Measurements from ENCODE around the gene PRDM13. TPM values are rescaled to one million over a fixed set of nuclear protein-coding genes. Genes with fewer than 3 reads are reported as not detected.
"Not testable (repeated sequence)": the region's sequence is repeated elsewhere in the genome, so short reads cannot be mapped to it uniquely, and the experiment has no call there.

PRDM13 gene
- total and polyA plus RNA-seq, 10 of the 15 experiments (the other 5 are each of a cell fraction or from before 2014, with no cell fraction given): 0.02 to 0.15 (median 0.03) TPM; not detected in 6

DNA sequence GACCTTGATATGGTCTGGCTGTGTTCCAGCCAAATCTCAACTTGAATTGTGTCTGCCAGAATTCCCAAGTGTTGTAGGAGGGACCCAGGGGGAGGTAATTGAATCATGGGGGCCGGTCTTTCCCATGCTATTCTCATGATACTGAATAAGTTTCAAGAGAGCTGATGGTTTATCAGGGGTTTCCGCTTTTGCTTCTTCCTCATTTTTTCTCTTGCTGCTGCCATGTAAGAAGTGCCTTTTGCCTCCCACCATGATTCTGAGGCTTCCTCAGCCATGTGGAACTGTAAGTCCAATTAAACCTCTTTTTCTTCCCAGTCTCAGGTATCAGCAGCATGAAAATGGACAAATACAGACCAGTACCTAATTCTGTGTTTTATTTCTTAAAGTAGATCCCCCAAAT is 15.4 kb downstream of the PRDM13 start:
- WGBS (ENCODE audit: insufficient coverage, insufficient replicate concordance, low lambda C conversion rate, missing lambda C conversion rate): 50% methylated on average over 2 of the region's 2 CpGs
- H3K27me3 ChIP-seq (replicated peaks in 1 of 2; ENCODE audit: control insufficient read depth in 2 of 2, insufficient read depth in 2 of 2, low read length in 1 of 2); H3K36me3 ChIP-seq (ENCODE audit: control insufficient read depth in 2 of 2, insufficient read depth in 2 of 2, low read length in 1 of 2); H3K27ac ChIP-seq (ENCODE audit: control insufficient read depth, insufficient read depth); H3K9me3 ChIP-seq (replicated peaks; ENCODE audit: control insufficient read depth, insufficient read depth, low read length); H4K20me1 ChIP-seq (ENCODE audit: control insufficient read depth, insufficient read depth); CTCF ChIA-PET; POLR2A ChIA-PET; BruUV-seq (replicated peaks); H3K4me1 ChIP-seq (ENCODE audit: control insufficient read depth, insufficient read depth, low read length); H3K4me2 ChIP-seq (ENCODE audit: control insufficient read depth, insufficient read depth); in situ Hi-C loops (cut with MboI); H2AFZ ChIP-seq (ENCODE audit: control insufficient read depth, low read depth, low read length); ATAC-seq; intact Hi-C loops (cut with micrococcal nuclease; ENCODE audit: unreplicated experiment); DNase-seq (ENCODE audit: low read depth, low spot score); H3K9ac ChIP-seq (ENCODE audit: control insufficient read depth, insufficient read depth, low read length); H3K4me3 ChIP-seq; FAIRE-seq; SMC1A ChIA-PET (ENCODE audit: uncharacterized antibody, unreplicated experiment); H3K79me2 ChIP-seq (ENCODE audit: control insufficient read depth, insufficient read depth, low read length): not testable (repeated sequence)
- RAD21 ChIA-PET (ENCODE audit: unreplicated experiment): interaction anchor here (0.8 kb wide), 1 partner anchor 109 kb away, joined by 4 read pairs; no protein-coding TSS in a partner anchor

- POLR2A ChIA-PET: no interaction called here
- no peaks in the 10 kb centered on the region for H3K9me3 ChIP-seq (replicated peaks; ENCODE audit: control insufficient read depth, insufficient read depth, low read length)
- H3K4me3 ChIP-seq: no peak overlapping the region
- H3K4me2 ChIP-seq (ENCODE audit: control insufficient read depth, insufficient read depth): no peak overlapping the region
- CTCF ChIA-PET: no interaction called here
- RAD21 ChIA-PET (ENCODE audit: unreplicated experiment): no interaction called here
- no TSS peak for BruUV-seq (replicated peaks)
- no peak for FAIRE-seq
- H3K4me1 ChIP-seq (ENCODE audit: control insufficient read depth, insufficient read depth, low read length): no peaks in the 10 kb centered on the region
- H3K9ac ChIP-seq (ENCODE audit: control insufficient read depth, insufficient read depth, low read length): no peak overlapping the region
- H3K27ac ChIP-seq (ENCODE audit: control insufficient read depth, insufficient read depth): no peak overlapping the region
- no peaks in the 10 kb centered on the region for H3K79me2 ChIP-seq (ENCODE audit: control insufficient read depth, insufficient read depth, low read length)
- WGBS (ENCODE audit: insufficient coverage, insufficient replicate concordance, low lambda C conversion rate, missing lambda C conversion rate): 89% methylated on average over 3 of the region's 3 CpGs
- no peaks in the 10 kb centered on the region for H3K27me3 ChIP-seq (replicated peaks in 1 of 2; ENCODE audit: control insufficient read depth in 2 of 2, insufficient read depth in 2 of 2, low read length in 1 of 2)
- no peaks in the 10 kb centered on the region for H3K36me3 ChIP-seq (ENCODE audit: control insufficient read depth in 2 of 2, insufficient read depth in 2 of 2, low read length in 1 of 2)
- DNase-seq (ENCODE audit: low read depth, low spot score): no peak
- H2AFZ ChIP-seq (ENCODE audit: control insufficient read depth, low read depth, low read length): no peak overlapping the region
- SMC1A ChIA-PET (ENCODE audit: uncharacterized antibody, unreplicated experiment): no interaction called here
- in situ Hi-C loops (cut with MboI): no loop called here
- H4K20me1 ChIP-seq (ENCODE audit: control insufficient read depth, insufficient read depth): no peaks in the 10 kb centered on the region
- intact Hi-C loops (cut with micrococcal nuclease; ENCODE audit: unreplicated experiment): no loop called here
- TF ChIP-seq TCF3 (IDR thresholded peaks at IDR 0.05; ENCODE audit: borderline replicate concordance, insufficient read depth, low read depth, low read length): no peak
- no peak for TF ChIP-seq BCLAF1 (IDR thresholded peaks at IDR 0.05)
- no peak for TF ChIP-seq STAT1 (conservative IDR thresholded peaks at IDR 0.05)
- TF ChIP-seq MEF2B (IDR thresholded peaks at IDR 0.05; ENCODE audit: partially characterized antibody, poor library complexity, severe bottlenecking): no peak
- TF ChIP-seq MXI1 (IDR thresholded peaks at IDR 0.05; ENCODE audit: low read depth, low read length): no peak
- TF ChIP-seq SUPT20H (IDR thresholded peaks at IDR 0.05; ENCODE audit: borderline replicate concordance, control insufficient read depth, low read depth, low read length): no peak
- no peak for TF ChIP-seq NBN (IDR thresholded peaks at IDR 0.05)
- no peak for TF ChIP-seq LARP7 (IDR thresholded peaks at IDR 0.05)
- TF ChIP-seq STAT3 (IDR thresholded peaks at IDR 0.05; ENCODE audit: low read depth, low read length): no peak
- TF ChIP-seq PAX8 (IDR thresholded peaks at IDR 0.05): no peak
- no peak for TF ChIP-seq SMC3 (IDR thresholded peaks at IDR 0.05; ENCODE audit: borderline replicate concordance, low read length)
- no peak for TF ChIP-seq SIX5 (IDR thresholded peaks at IDR 0.05; ENCODE audit: low read depth, low read length, severe bottlenecking)
- TF ChIP-seq NFXL1 (IDR thresholded peaks at IDR 0.05; ENCODE audit: borderline replicate concordance): no peak
- no peak for TF ChIP-seq HDGF (IDR thresholded peaks at IDR 0.05)
- no peak for TF ChIP-seq DPF2 (IDR thresholded peaks at IDR 0.05)
- no peak for TF ChIP-seq SREBF2 (IDR thresholded peaks at IDR 0.05; ENCODE audit: low read length)
- no peak for TF ChIP-seq SIN3A (IDR thresholded peaks at IDR 0.05; ENCODE audit: low read depth, low read length)
- no peak for ATAC-seq
Measured at GRCh38 chr6:99629293-99629692, 22.7 kb downstream of the PRDM13 start.

All from GM12878 (cell line).